GM12874 (cell line): ENCODE data around the gene CACNA1I.

ENCODE experiments used
- TF ChIP-seq, protein P1 (sequence below): IDR thresholded peaks from 2 replicates; pipeline ENCODE4 v1.5.1; 2011; ENCODE audit warnings: low read depth, mild to moderate bottlenecking, control low read depth, low read length, moderate library complexity; ENCODE audit not compliant: insufficient read depth

The CACNA1I gene

DNA sequence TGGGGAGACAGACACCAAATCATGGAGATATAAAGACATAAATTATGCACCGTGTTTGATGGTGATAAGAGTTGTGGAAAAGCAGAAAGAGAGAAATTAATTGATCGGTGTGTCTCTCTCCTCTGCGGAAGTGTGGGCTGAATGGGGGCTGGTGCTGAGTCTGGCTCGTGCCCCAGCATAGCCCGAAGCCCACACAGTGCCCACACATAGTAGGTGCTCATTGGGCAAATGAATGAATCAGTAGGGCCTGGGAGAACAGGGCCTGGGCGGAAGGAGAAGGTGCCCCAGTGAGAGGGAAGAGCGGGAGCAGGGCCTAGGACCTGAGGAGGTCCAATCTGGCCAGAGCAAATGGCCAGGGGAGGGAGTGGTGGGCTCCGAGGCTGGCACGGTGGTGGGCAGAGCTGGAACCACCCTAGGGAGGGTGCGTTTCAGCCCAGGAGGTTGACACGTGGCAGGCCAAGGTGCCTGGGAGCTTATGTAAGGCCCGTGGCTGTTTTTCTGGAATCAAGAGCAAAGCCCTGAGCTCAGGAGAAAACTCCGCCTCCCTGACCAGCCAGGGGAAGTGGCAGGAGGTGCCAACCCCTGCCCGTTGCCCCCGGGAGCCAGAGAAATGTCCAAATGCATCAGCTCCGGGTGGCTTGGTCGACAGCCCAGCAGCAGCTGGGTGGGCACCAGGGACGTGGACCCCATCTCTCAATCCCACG, 2.1 kb upstream of the CACNA1I start:
- TF ChIP-seq, protein P1, sequence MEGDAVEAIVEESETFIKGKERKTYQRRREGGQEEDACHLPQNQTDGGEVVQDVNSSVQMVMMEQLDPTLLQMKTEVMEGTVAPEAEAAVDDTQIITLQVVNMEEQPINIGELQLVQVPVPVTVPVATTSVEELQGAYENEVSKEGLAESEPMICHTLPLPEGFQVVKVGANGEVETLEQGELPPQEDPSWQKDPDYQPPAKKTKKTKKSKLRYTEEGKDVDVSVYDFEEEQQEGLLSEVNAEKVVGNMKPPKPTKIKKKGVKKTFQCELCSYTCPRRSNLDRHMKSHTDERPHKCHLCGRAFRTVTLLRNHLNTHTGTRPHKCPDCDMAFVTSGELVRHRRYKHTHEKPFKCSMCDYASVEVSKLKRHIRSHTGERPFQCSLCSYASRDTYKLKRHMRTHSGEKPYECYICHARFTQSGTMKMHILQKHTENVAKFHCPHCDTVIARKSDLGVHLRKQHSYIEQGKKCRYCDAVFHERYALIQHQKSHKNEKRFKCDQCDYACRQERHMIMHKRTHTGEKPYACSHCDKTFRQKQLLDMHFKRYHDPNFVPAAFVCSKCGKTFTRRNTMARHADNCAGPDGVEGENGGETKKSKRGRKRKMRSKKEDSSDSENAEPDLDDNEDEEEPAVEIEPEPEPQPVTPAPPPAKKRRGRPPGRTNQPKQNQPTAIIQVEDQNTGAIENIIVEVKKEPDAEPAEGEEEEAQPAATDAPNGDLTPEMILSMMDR, result no peak

DNA sequence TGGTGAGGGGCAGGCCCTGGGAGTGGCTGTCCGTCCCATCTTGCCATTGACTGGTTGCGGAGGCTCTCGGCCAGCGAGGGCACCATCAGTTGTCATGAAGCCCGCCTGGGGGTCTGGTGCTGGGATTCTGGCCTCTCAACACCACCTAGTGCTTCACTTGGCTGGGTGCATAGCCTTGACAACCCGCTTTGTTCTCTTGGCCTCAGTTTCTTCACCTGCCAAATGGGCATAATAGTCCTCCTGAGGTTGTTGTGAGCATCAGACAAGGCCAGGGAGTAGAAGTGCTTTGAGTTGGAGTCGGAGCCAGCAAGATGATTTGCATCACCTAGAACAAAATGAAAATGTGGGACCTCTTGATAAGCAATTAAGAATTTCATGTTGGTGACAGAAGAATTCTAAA, 1.5 kb upstream of the CACNA1I start:
- TF ChIP-seq, protein P1, result no peak

DNA sequence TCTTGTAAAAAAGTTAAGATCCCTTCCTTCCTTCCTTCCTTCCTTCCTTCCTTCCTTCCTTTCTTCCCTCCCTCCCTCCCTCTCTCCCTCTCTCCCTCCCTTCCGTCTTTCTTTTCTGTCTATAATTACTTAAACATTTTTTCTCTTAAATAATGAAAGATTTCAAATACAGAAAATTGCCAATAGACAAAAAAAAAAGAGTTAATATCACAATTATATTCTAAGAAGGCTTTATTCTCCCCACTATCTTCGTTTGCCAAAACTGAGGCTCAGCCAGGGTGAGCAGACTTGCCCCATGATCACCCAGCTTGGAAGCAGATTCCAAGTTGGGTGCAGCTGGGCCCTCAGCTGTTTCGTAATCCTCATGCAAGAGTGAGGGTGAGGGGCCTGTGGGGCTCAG, 327 bp upstream of the CACNA1I start:
- TF ChIP-seq, protein P1, result no peak

DNA sequence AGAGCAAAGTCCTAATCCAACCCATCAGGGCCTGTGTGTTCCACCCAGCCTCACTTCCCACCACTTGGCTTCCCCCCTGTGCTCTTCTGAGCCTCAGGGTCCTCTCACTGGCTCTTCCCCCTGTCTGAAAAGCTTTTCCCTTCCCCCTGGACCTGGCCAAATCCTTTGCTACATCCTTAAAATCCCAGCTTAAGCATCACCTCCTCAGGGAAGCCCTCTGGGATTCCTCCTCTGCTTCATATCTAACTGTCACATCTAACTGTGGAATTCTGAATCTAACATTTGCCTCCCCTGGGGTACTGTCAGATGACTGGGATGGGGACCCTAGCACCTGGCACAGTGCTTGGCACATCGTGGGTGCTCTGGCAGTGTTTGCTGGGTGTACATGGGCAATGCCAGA, 985 bp downstream of the CACNA1I start:
- TF ChIP-seq, protein P1, result no peak

DNA sequence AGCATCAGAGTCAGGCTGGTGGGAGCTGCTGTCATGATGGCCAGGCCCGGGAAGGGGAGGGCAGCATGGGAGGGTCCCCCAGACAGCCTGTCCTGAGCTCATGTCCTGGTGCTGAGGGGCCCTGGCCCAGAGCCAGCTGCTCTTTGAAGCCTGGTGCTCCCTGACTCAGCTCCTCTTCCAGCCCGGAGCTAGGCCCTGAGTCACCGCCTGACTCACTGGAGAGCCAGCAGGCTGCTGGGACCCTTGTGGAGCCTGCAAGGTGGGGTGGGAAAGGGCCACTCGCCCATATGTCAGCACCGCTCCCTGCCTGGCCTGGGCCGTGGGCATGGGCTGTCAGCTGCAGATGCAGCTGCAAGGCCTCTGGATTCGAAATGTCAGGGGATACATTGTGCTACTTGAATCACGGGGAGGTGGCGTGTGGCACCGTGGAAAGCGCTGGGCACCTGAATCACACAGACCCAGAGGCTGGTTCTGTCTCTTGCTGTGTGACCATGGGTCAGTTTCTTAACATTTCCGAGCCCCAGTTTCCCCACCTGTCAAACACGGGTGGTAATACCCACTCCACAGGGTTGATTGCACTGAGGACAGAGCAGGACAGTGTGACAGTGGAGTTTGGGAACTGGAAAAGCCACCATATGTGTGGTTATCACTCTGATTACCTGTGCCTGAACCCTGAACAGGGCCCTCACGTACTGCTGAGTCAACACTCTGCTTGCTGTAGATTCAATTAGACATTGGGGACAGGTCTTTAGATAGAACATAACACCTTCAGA, 4.4 kb downstream of the CACNA1I start:
- TF ChIP-seq, protein P1, result no peak

DNA sequence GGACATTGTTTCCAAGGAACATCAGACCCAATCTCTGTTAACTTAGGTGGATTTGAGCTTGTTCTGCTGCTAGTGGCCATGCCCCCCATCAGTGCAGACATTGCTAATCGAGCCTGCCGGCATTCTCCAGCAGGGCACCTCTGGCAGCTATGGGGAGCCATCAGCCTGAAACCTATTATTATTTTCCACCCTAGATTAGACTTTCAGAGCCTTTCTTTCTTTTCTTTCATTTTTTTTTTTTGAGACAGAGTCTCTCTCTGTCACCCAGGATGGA, 4.9 kb downstream of the CACNA1I start:
- TF ChIP-seq, protein P1, result no peak

DNA sequence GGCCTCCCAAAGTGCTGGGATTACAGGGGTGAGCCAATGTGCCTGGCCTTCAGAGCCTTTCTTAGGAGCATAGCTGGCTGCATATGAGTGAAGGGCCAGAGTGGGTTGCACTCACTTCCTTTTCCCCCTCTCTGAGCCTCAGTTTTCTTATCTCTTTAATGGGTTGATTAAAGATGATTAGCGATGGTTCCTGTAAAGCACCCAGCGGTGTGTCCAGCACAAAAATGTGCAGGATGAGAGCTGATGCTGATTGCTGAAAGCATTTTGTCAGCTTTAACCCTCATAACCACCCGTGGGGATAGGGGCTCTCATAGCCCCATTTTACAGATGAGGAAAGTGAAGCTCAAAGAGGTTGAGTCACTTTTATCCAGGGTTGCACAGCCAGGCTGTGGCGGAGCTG, 5.5 kb downstream of the CACNA1I start:
- TF ChIP-seq, protein P1, result no peak
